K562 (cell line): Measurements from ENCODE around the gene SYPL2. TPM values are rescaled to one million over a fixed set of nuclear protein-coding genes. Genes with fewer than 3 reads are reported as not detected.

Experiments used
- E2F6 ChIP-seq, 2 experiments: IDR thresholded peaks; 2 replicates each; pipeline ENCODE4 v1.6.1; 2011; ENCODE audit warnings: borderline replicate concordance in 1 of 2, control low read depth in 1 of 2, low read depth in 1 of 2, low read length in 1 of 2, mild to moderate bottlenecking in 1 of 2, mixed read lengths in 1 of 2, moderate library complexity in 1 of 2; ENCODE audit not compliant: insufficient read depth in 1 of 2, insufficient read length in 1 of 2, poor library complexity in 1 of 2, severe bottlenecking in 1 of 2; ENCODE audit errors: extremely low read depth in 1 of 2
- EGR1 ChIP-seq: fragments of 450-650 bp; conservative IDR thresholded peaks from 2 replicates; pipeline ENCODE4 v1.6.1; 2017; ENCODE audit warnings: mild to moderate bottlenecking
- HDAC6 ChIP-seq: IDR thresholded peaks from 2 replicates; pipeline ENCODE4 v1.6.1; 2012; ENCODE audit warnings: low read depth, mild to moderate bottlenecking, control low read depth, inconsistent platforms, low read length, moderate library complexity
- ILK ChIP-seq: fragments of 450-650 bp; IDR thresholded peaks from 2 replicates; pipeline ENCODE4 v1.6.1; 2016; ENCODE audit warnings: missing genetic modification characterization, low read depth, mild to moderate bottlenecking, missing compliant biosample characterization, moderate library complexity, borderline replicate concordance
- L3MBTL2 ChIP-seq: fragments of 450-650 bp; IDR thresholded peaks from 2 replicates; pipeline ENCODE4 v1.6.1; 2016; ENCODE audit warnings: mild to moderate bottlenecking, moderate library complexity
- MAZ ChIP-seq, 2 experiments: fragments of 450-650 bp in 1 of 2; sonication (generic) in 1 of 2; formaldehyde crosslinking; IDR thresholded peaks in 1 of 2; conservative IDR thresholded peaks in 1 of 2; 2 replicates each; pipeline versions ENCODE4 v1.4.0 to v1.5.0; 2020; ENCODE audit warnings: mild to moderate bottlenecking in 1 of 2, missing genetic modification reagents in 1 of 2
- NFIC ChIP-seq: fragments of 450-650 bp; IDR thresholded peaks from 2 replicates; pipeline ENCODE4 v1.6.1; 2017; ENCODE audit warnings: mild to moderate bottlenecking, inconsistent platforms
- NR2C2 ChIP-seq, 2 experiments: fragments of 200-800 bp in 1 of 2; sonication (Bioruptor generic) in 1 of 2; sonication (generic) in 1 of 2; formaldehyde crosslinking in 1 of 2; IDR thresholded peaks; 2 replicates each; pipeline versions ENCODE4 v1.6.1 to v1.8.0; 2016 to 2022; ENCODE audit warnings: mild to moderate bottlenecking in 1 of 2, missing compliant biosample characterization in 1 of 2, missing genetic modification characterization in 1 of 2, missing genetic modification reagents in 1 of 2
- PPARD ChIP-seq: fragments of 250-450 bp; sonication (Bioruptor Pico); IDR thresholded peaks from 2 replicates; pipeline ENCODE4 v1.8.0; 2022; ENCODE audit warnings: inconsistent platforms, mild to moderate bottlenecking, moderate library complexity
- TOE1 ChIP-seq, 2 experiments: fragments of 450-650 bp in 1 of 2; sonication (generic) in 1 of 2; formaldehyde crosslinking in 1 of 2; IDR thresholded peaks; 2 replicates each; pipeline versions ENCODE4 v1.7.1 to v1.8.0; 2016 to 2022; ENCODE audit warnings: borderline replicate concordance in 2 of 2, mild to moderate bottlenecking in 2 of 2, antibody characterized with exemption in 1 of 2, inconsistent platforms in 1 of 2, low read depth in 1 of 2, missing genetic modification reagents in 1 of 2, moderate library complexity in 1 of 2
- polyA plus RNA-seq, 8 experiments: library from polyadenylated mRNA; depleted of rRNA in 4 of 8; stranded (reverse) in 5 of 8; unstranded in 3 of 8; fragments of >200 nt; fragmentation: Nextera tagmentation in 2 of 8; fragmentation: Illumina TruSeq in 1 of 8; extraction: Ambion mirVana in 2 of 8; extraction: Trizol in 1 of 8; gene quantifications; 2 replicates each; pipeline versions ENCODE4 v1.2.1 to v1.2.3, GENCODE V29; 2011 to 2014; ENCODE audit warnings: inconsistent platforms in 1 of 8, missing spikeins in 1 of 8
- total RNA-seq, 7 experiments: library from RNA; depleted of rRNA in 6 of 7; stranded (reverse); fragments of >200 nt in 6 of 7; fragmentation: Illumina TruSeq in 2 of 7; extraction: Trizol in 2 of 7; gene quantifications; 2 replicates each; pipeline versions ENCODE4 v1.2.1 to v1.2.3, GENCODE V29; 2011 to 2021; ENCODE audit warnings: low replicate concordance in 1 of 7
- TF ChIP-seq, protein P1 (sequence below): conservative IDR thresholded peaks from 2 replicates; pipeline ENCODE4 v1.6.1; 2011; ENCODE audit warnings: low read depth, mild to moderate bottlenecking, low read length; ENCODE audit not compliant: control insufficient read depth
- TF ChIP-seq, protein P2 (sequence below), 3 experiments: fragments of 200-800 bp in 1 of 3; sonication (Bioruptor generic) in 1 of 3; sonication (generic) in 1 of 3; formaldehyde crosslinking in 1 of 3; IDR thresholded peaks; 2 replicates each; pipeline versions ENCODE4 v1.6.1 to v1.8.0; 2016 to 2022; ENCODE audit warnings: mild to moderate bottlenecking in 2 of 3, missing compliant biosample characterization in 2 of 3, missing genetic modification characterization in 2 of 3, missing genetic modification reagents in 1 of 3
- TF ChIP-seq, protein P3 (sequence below): sonication (generic); formaldehyde crosslinking; IDR thresholded peaks from 2 replicates; pipeline ENCODE4 v1.8.0; 2022; ENCODE audit warnings: mild to moderate bottlenecking, missing genetic modification reagents

SYPL2 gene
- total and polyA plus RNA-seq, 9 of the 15 experiments (the other 6 are each of a cell fraction or from before 2014, with no cell fraction given): 0.03 to 0.20 (median 0.07) TPM; not detected in 2

GRCh38 chr1:109466452-109467300, at the start of gene SYPL2 (continued):
- TF ChIP-seq, protein P1, sequence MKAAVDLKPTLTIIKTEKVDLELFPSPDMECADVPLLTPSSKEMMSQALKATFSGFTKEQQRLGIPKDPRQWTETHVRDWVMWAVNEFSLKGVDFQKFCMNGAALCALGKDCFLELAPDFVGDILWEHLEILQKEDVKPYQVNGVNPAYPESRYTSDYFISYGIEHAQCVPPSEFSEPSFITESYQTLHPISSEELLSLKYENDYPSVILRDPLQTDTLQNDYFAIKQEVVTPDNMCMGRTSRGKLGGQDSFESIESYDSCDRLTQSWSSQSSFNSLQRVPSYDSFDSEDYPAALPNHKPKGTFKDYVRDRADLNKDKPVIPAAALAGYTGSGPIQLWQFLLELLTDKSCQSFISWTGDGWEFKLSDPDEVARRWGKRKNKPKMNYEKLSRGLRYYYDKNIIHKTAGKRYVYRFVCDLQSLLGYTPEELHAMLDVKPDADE: peak; percentile 47; the same call in 1 of the 2 replicates
- TF ChIP-seq E2F6 (IDR thresholded peaks at IDR 0.05; ENCODE audit: borderline replicate concordance in 1 of 2, extremely low read depth in 1 of 2, insufficient read depth in 1 of 2, insufficient read length in 1 of 2, low read depth in 1 of 2, low read length in 1 of 2, poor library complexity in 1 of 2, severe bottlenecking in 1 of 2) (peak in 1 of 2 experiments; percentile 63), PPARD (CRISPR knock-in tag) (no peak), NR2C2 (CRISPR knock-in tag; IDR thresholded peaks at IDR 0.05) (no peak), NR2C2 (tag; IDR thresholded peaks at IDR 0.05) (peak; percentile 20; the same call in 1 of the 2 replicates), ILK (tag) (no peak), MAZ (CRISPR knock-in tag; conservative IDR thresholded peaks at IDR 0.05 in 1 of 2, IDR thresholded peaks at IDR 0.05 in 1 of 2) (0 out of 4 replicates have a peak, but pooled peaks of 1 of the 2 experiments have one; percentile 18), TOE1 (IDR thresholded peaks at IDR 0.05; ENCODE audit: borderline replicate concordance) (peak; percentile 23; the same call in 1 of the 2 replicates), TOE1 (CRISPR knock-in tag; IDR thresholded peaks at IDR 0.05; ENCODE audit: borderline replicate concordance, low read depth) (no peak), EGR1 (peak; percentile 23; the same call in 1 of the 2 replicates), NFIC (peak; percentile 47; the same call in 1 of the 2 replicates), HDAC6 (0 out of 2 replicates have a peak, but pooled peaks have one; percentile 25), L3MBTL2 (peak; percentile 57)
- TF ChIP-seq, protein P2, sequence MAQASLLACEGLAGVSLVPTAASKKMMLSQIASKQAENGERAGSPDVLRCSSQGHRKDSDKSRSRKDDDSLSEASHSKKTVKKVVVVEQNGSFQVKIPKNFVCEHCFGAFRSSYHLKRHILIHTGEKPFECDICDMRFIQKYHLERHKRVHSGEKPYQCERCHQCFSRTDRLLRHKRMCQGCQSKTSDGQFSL (CRISPR knock-in tag; IDR thresholded peaks at IDR 0.05): no peak
- TF ChIP-seq, protein P2 (tag; IDR thresholded peaks at IDR 0.05): no peak
- TF ChIP-seq, protein P3, sequence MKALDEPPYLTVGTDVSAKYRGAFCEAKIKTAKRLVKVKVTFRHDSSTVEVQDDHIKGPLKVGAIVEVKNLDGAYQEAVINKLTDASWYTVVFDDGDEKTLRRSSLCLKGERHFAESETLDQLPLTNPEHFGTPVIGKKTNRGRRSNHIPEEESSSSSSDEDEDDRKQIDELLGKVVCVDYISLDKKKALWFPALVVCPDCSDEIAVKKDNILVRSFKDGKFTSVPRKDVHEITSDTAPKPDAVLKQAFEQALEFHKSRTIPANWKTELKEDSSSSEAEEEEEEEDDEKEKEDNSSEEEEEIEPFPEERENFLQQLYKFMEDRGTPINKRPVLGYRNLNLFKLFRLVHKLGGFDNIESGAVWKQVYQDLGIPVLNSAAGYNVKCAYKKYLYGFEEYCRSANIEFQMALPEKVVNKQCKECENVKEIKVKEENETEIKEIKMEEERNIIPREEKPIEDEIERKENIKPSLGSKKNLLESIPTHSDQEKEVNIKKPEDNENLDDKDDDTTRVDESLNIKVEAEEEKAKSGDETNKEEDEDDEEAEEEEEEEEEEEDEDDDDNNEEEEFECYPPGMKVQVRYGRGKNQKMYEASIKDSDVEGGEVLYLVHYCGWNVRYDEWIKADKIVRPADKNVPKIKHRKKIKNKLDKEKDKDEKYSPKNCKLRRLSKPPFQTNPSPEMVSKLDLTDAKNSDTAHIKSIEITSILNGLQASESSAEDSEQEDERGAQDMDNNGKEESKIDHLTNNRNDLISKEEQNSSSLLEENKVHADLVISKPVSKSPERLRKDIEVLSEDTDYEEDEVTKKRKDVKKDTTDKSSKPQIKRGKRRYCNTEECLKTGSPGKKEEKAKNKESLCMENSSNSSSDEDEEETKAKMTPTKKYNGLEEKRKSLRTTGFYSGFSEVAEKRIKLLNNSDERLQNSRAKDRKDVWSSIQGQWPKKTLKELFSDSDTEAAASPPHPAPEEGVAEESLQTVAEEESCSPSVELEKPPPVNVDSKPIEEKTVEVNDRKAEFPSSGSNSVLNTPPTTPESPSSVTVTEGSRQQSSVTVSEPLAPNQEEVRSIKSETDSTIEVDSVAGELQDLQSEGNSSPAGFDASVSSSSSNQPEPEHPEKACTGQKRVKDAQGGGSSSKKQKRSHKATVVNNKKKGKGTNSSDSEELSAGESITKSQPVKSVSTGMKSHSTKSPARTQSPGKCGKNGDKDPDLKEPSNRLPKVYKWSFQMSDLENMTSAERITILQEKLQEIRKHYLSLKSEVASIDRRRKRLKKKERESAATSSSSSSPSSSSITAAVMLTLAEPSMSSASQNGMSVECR: 0 out of 2 replicates have a peak, but pooled peaks have one; percentile 47
